HFF-Myc (cell line): ENCODE data around the gene LRRC17.

Experiments used
- DNase-seq: peaks from one replicate; pipeline ENCODE4 v3.0.0-alpha.2; 2011; ENCODE audit warnings: low read depth; ENCODE audit errors: extremely low read depth
- H3K4me3 ChIP-seq: replicated peaks from 2 replicates; pipeline ENCODE4 v1.5.1; 2011; ENCODE audit warnings: low read depth, mild to moderate bottlenecking, control low read depth, low read length
- TF ChIP-seq, protein P1 (sequence below): IDR thresholded peaks from 2 replicates; pipeline ENCODE4 v1.5.1; 2012; ENCODE audit warnings: mild to moderate bottlenecking, low read depth, low read length, control low read depth; ENCODE audit errors: missing control alignments

LRRC17 gene

GRCh38 chr7:102874166-102874829 is 38.5 kb upstream of the LRRC17 start:
- peak; percentile 46 for DNase-seq
- no peak overlapping the region for H3K4me3 ChIP-seq
- TF ChIP-seq, protein P1, sequence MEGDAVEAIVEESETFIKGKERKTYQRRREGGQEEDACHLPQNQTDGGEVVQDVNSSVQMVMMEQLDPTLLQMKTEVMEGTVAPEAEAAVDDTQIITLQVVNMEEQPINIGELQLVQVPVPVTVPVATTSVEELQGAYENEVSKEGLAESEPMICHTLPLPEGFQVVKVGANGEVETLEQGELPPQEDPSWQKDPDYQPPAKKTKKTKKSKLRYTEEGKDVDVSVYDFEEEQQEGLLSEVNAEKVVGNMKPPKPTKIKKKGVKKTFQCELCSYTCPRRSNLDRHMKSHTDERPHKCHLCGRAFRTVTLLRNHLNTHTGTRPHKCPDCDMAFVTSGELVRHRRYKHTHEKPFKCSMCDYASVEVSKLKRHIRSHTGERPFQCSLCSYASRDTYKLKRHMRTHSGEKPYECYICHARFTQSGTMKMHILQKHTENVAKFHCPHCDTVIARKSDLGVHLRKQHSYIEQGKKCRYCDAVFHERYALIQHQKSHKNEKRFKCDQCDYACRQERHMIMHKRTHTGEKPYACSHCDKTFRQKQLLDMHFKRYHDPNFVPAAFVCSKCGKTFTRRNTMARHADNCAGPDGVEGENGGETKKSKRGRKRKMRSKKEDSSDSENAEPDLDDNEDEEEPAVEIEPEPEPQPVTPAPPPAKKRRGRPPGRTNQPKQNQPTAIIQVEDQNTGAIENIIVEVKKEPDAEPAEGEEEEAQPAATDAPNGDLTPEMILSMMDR = no peak

DNA sequence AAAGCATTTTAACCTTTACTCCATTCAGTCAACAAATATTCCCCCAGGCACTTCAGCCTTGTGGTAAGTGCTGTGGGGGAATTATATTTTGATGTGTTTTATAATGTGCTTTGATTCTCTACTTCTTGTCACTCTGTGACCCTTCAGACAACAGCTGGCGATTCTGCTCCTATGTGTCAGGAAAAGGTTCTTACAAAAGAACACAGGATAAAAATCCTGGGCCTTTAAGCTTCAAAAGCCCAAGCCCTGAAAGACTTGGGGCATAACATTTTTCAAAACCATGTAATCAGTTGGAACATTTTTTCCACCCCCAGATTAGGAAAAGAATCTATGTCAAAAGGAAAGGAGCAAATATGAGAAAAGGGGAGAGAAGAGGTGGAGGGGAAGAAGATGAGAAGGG is 37.8 kb upstream of the LRRC17 start:
- no peak for DNase-seq
- no peak overlapping the region for H3K4me3 ChIP-seq
- TF ChIP-seq, protein P1 = no peak

DNA sequence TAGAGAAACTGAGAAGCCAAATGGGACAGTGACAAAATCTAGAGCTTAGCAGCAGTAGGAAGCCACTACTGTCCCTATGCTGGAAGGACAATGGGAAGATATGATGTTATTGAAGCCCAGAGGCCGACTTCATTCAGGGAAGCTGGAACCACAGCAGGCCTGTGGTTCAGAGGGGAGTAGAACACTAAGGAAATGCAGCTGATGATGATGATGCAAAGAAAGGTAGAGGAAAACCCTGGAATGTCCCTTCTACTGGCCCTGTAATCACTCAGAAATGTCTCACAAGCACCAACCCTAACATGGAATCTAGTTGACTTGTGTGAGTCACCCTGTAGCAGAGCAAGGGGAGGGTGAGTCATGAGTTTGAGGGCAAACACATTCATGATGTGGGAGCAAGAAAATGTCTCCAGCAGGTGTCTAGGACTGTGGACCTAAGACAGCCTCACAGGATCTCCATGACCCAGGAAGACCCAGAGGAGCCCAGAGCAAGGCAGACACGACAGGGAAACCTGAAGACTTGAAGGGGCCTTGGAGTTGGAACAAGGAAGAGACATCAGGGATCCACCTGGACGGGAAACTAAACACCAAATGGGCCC is 37.0 kb upstream of the LRRC17 start:
- peak; percentile 96 for DNase-seq
- H3K4me3 ChIP-seq = no peak overlapping the region
- TF ChIP-seq, protein P1 = no peak

- TF ChIP-seq, protein P1 = no peak
- H3K4me3 ChIP-seq = no peak overlapping the region
- no peak for DNase-seq
Observed at GRCh38 chr7:102883098-102883860, 29.5 kb upstream of the LRRC17 start.

GRCh38 chr7:102888561-102889233 is 24.1 kb upstream of the LRRC17 start:
- DNase-seq = no peak
- TF ChIP-seq, protein P1 = no peak

GRCh38 chr7:102889851-102890250 is 22.9 kb upstream of the LRRC17 start:
- no peak for DNase-seq
- TF ChIP-seq, protein P1 = no peak
- H3K4me3 ChIP-seq = no peak overlapping the region

More at GRCh38 chr7:102888561-102889233, 24.1 kb upstream of the LRRC17 start:
- no peak overlapping the region for H3K4me3 ChIP-seq
